Measurements from ENCODE around the gene COL15A1.
A peak's percentile ranks its signal among the peaks of the same experiment; 100 is the strongest.

COL15A1 gene

DNA sequence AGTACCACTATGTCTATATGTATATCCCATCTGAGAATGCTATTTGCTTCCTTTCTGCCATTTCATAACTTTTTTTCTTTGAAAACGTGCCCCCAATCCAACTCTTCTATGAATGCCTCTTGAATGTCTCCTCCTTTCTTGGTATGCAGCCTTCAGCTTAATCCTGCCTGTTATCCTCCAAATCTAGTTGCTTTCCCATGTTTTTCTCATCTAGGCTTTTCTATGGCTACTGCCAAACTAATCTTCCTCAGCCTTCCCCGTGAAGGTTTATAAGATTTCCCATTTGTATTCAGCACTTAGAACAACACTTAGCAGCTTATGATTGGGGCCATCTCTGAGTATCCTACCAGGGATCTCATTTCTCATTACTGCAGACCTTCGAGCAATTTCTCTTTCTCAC lies 163.7 kb downstream of the COL15A1 start:
- H2AK5ac ChIP-seq (ENCODE audit: low read length) = no peak overlapping the region
- no peaks in the 10 kb centered on the region for H3K27me3 ChIP-seq (ENCODE audit: insufficient read depth, low read length, poor library complexity)
- H3K36me3 ChIP-seq (ENCODE audit: control insufficient read depth, insufficient read depth, low read length) = no peaks in the 10 kb centered on the region
- H3K23ac ChIP-seq (ENCODE audit: low read length) = no peak overlapping the region
- H3K18ac ChIP-seq (ENCODE audit: low read length) = no peak overlapping the region
- no peak overlapping the region for H4K5ac ChIP-seq (ENCODE audit: low read length)
- H3K4me1 ChIP-seq (ENCODE audit: control insufficient read depth, low read depth, low read length) = peaks cover 10% of the 10 kb centered on the region
- H4K8ac ChIP-seq (ENCODE audit: low read depth, low read length) = no peak overlapping the region
- H3K4me3 ChIP-seq (ENCODE audit: low read length) = no peak overlapping the region
- peaks cover 20% of the 10 kb centered on the region for H3K79me1 ChIP-seq (ENCODE audit: low read length)
- H3K56ac ChIP-seq (ENCODE audit: low read length) = no peak overlapping the region
- no peak overlapping the region for H3K9ac ChIP-seq (ENCODE audit: low read length)
- no CpG with 5 or more reads among the region's 3 CpGs for WGBS (ENCODE audit: extremely low coverage, insufficient coverage, low lambda C conversion rate)
- H2BK120ac ChIP-seq (ENCODE audit: low read depth, low read length) = no peak overlapping the region
- no peak overlapping the region for H2BK15ac ChIP-seq (replicated peaks; ENCODE audit: low read depth)
- no peak overlapping the region for H3K4me2 ChIP-seq (ENCODE audit: low read length)
- no peak for DNase-seq
- no peak overlapping the region for H3K27ac ChIP-seq (ENCODE audit: low read depth, low read length)
- no peak overlapping the region for H3K4ac ChIP-seq (ENCODE audit: low read depth, low read length)
- H3K79me2 ChIP-seq (ENCODE audit: control insufficient read depth, insufficient read depth, low read length) = peaks cover 44% of the 10 kb centered on the region
- no peak overlapping the region for H2BK5ac ChIP-seq (ENCODE audit: low read length)

DNA sequence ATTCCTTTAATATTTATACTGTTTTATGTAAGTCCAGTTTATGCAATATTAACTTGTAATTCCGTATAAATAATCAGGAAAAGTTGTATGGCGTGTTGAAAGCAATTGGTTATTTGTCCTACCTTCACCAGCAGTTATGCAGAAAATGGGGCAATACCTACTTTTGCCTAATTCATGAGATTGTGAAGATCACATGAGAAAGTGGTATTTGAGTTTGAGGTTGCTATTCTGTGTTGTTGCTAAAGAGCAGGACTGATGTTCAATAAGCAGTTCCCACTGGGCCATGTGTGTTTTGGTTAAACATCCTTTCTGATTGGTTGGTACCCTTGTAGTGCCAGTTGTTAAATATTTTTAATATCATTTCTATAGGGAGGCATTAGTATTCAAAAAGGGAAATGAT lies 164.4 kb downstream of the COL15A1 start:
- Histone ChIP-seq H3K4me1 (ENCODE audit: control insufficient read depth, low read depth, low read length) (peaks cover 10% of the 10 kb centered on the region), H2BK120ac (ENCODE audit: low read depth, low read length) (no peak overlapping the region), H4K5ac (ENCODE audit: low read length) (no peak overlapping the region), H2BK5ac (ENCODE audit: low read length) (no peak overlapping the region), H3K79me1 (ENCODE audit: low read length) (peaks cover 20% of the 10 kb centered on the region), H3K23ac (ENCODE audit: low read length) (no peak overlapping the region), H3K27me3 (ENCODE audit: insufficient read depth, low read length, poor library complexity) (no peaks in the 10 kb centered on the region), H3K56ac (ENCODE audit: low read length) (no peak overlapping the region), H2AK5ac (ENCODE audit: low read length) (no peak overlapping the region), H2BK15ac (replicated peaks; ENCODE audit: low read depth) (no peak overlapping the region), H3K27ac (ENCODE audit: low read depth, low read length) (no peak overlapping the region), H3K4me2 (ENCODE audit: low read length) (no peak overlapping the region), H3K79me2 (ENCODE audit: control insufficient read depth, insufficient read depth, low read length) (peaks cover 47% of the 10 kb centered on the region), H3K4ac (ENCODE audit: low read depth, low read length) (no peak overlapping the region), H3K9ac (ENCODE audit: low read length) (no peak overlapping the region), H4K8ac (ENCODE audit: low read depth, low read length) (no peak overlapping the region), H3K4me3 (ENCODE audit: low read length) (no peak overlapping the region), H3K18ac (ENCODE audit: low read length) (no peak overlapping the region), H3K36me3 (ENCODE audit: control insufficient read depth, insufficient read depth, low read length) (no peaks in the 10 kb centered on the region)
- no peak for DNase-seq
- no CpG with 5 or more reads among the region's 2 CpGs for WGBS (ENCODE audit: extremely low coverage, insufficient coverage, low lambda C conversion rate)

DNA sequence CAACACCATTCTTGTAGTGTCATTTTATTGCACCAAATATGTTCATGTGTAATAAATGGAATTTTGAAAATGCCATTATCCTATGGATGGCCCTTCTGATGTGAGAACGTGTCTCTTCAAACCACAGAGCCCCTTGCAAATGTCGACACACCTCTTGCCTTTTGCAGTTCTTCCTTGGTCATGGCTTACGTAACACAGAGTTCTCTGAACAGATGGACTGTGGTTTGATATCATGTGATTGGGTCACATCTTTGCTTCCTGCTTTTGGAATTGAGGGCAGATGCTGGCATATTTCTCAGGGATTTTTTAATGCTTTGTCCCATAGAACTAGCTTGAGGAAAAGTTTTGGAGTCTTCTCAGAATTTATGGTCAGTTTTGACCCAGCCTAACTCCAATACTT lies 165.8 kb downstream of the COL15A1 start:
- H3K4me2 ChIP-seq (ENCODE audit: low read length) = no peak overlapping the region
- no peak overlapping the region for H3K4ac ChIP-seq (ENCODE audit: low read depth, low read length)
- no peak overlapping the region for H2BK15ac ChIP-seq (replicated peaks; ENCODE audit: low read depth)
- H3K56ac ChIP-seq (ENCODE audit: low read length) = no peak overlapping the region
- H3K27me3 ChIP-seq (ENCODE audit: insufficient read depth, low read length, poor library complexity) = no peaks in the 10 kb centered on the region
- no peak for DNase-seq
- no peak overlapping the region for H2BK120ac ChIP-seq (ENCODE audit: low read depth, low read length)
- H3K23ac ChIP-seq (ENCODE audit: low read length) = no peak overlapping the region
- H2AK5ac ChIP-seq (ENCODE audit: low read length) = no peak overlapping the region
- H2BK5ac ChIP-seq (ENCODE audit: low read length) = no peak overlapping the region
- no peak overlapping the region for H4K8ac ChIP-seq (ENCODE audit: low read depth, low read length)
- H3K18ac ChIP-seq (ENCODE audit: low read length) = no peak overlapping the region
- WGBS (ENCODE audit: extremely low coverage, insufficient coverage, low lambda C conversion rate) = no CpG with 5 or more reads among the region's 3 CpGs
- H3K79me2 ChIP-seq (ENCODE audit: control insufficient read depth, insufficient read depth, low read length) = peaks cover 54% of the 10 kb centered on the region
- H3K4me3 ChIP-seq (ENCODE audit: low read length) = no peak overlapping the region
- no peak overlapping the region for H3K9ac ChIP-seq (ENCODE audit: low read length)
- no peak overlapping the region for H4K5ac ChIP-seq (ENCODE audit: low read length)
- no peak overlapping the region for H3K27ac ChIP-seq (ENCODE audit: low read depth, low read length)
- H3K4me1 ChIP-seq (ENCODE audit: control insufficient read depth, low read depth, low read length) = peaks cover 5% of the 10 kb centered on the region
- no peaks in the 10 kb centered on the region for H3K36me3 ChIP-seq (ENCODE audit: control insufficient read depth, insufficient read depth, low read length)
- H3K79me1 ChIP-seq (ENCODE audit: low read length) = peaks cover 26% of the 10 kb centered on the region

DNA sequence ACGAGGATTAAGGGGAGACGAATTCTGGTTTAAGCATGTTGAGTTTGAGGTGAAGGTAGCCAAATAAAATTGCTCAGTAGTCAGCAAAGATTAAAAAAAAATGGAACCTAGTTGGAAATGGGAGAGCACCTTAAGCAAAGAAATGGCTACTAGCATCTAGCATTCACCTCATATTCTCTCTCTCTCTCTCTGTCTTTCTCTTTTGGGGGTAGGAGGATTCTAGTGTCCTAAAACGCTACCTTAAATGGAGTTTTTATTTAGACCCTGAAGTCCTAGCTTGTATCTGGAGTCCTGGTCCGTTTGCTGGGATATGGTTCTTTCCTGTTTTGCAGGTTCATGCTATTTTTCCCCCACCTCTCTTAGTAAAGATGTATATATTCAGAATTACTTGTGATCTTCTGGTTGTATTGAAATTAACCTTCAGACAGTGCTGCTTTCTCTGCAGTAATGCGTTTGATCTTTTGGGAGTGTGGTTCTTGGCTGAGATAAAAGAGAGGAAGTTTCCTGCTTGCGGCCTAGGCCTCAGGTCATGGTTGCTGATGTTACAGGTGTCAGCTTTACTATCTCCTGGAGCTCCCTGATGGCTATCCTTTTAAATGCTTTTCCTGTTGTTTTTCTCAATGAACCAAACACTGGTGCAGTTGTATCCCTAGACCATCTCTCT lies 169.2 kb downstream of the COL15A1 start:
- Histone ChIP-seq H2BK15ac (replicated peaks; ENCODE audit: low read depth) (no peak overlapping the region), H4K5ac (ENCODE audit: low read length) (no peak overlapping the region), H3K27me3 (ENCODE audit: insufficient read depth, low read length, poor library complexity) (no peaks in the 10 kb centered on the region), H3K4ac (ENCODE audit: low read depth, low read length) (no peak overlapping the region), H4K8ac (ENCODE audit: low read depth, low read length) (no peak overlapping the region), H3K79me2 (ENCODE audit: control insufficient read depth, insufficient read depth, low read length) (peaks cover 45% of the 10 kb centered on the region), H3K27ac (ENCODE audit: low read depth, low read length) (no peak overlapping the region), H3K4me1 (ENCODE audit: control insufficient read depth, low read depth, low read length) (no peaks in the 10 kb centered on the region), H2BK5ac (ENCODE audit: low read length) (no peak overlapping the region), H3K18ac (ENCODE audit: low read length) (no peak overlapping the region), H3K56ac (ENCODE audit: low read length) (no peak overlapping the region), H3K36me3 (ENCODE audit: control insufficient read depth, insufficient read depth, low read length) (no peaks in the 10 kb centered on the region), H3K23ac (ENCODE audit: low read length) (no peak overlapping the region), H3K79me1 (ENCODE audit: low read length) (peaks cover 19% of the 10 kb centered on the region), H3K9ac (ENCODE audit: low read length) (no peak overlapping the region), H2AK5ac (ENCODE audit: low read length) (no peak overlapping the region), H2BK120ac (ENCODE audit: low read depth, low read length) (no peak overlapping the region), H3K4me2 (ENCODE audit: low read length) (no peak overlapping the region), H3K4me3 (ENCODE audit: low read length) (no peak overlapping the region)
- peak; percentile 43 for DNase-seq
- no CpG with 5 or more reads among the region's 6 CpGs for WGBS (ENCODE audit: extremely low coverage, insufficient coverage, low lambda C conversion rate)

DNA sequence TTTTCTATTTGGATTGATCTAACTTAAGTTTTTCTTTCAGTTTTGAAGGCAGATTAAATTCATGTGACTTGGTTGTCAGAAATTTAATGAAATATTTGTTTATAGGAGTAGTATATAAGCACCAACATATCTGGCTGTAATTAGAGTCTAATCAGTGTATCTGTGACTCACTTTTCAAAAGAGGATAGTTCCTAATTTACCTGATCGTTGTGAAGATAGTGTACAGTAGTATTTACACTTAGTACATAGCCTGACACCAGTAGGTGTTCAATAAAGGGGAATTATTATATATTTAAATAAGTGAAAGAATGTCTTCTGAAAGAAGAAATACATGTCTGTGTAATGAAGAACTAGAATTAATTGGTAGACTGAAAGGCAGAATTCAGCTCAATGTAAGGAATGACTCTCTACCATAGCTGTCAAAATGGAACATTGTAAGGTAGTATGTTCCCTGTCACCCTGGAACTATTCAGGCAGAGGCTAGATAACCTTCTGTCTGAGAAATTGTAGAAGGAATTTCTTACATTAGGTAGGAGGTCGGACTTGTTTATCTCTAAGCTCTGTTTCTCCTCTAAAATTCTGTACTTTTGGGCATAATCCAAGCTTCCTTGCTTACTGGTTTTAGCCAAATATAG lies 169.8 kb downstream of the COL15A1 start:
- Histone ChIP-seq H2AK5ac (ENCODE audit: low read length) (no peak overlapping the region), H3K4me1 (ENCODE audit: control insufficient read depth, low read depth, low read length) (no peaks in the 10 kb centered on the region), H2BK15ac (replicated peaks; ENCODE audit: low read depth) (no peak overlapping the region), H3K9ac (ENCODE audit: low read length) (no peak overlapping the region), H3K4ac (ENCODE audit: low read depth, low read length) (no peak overlapping the region), H3K79me1 (ENCODE audit: low read length) (peaks cover 17% of the 10 kb centered on the region), H2BK5ac (ENCODE audit: low read length) (no peak overlapping the region), H3K18ac (ENCODE audit: low read length) (no peak overlapping the region), H3K79me2 (ENCODE audit: control insufficient read depth, insufficient read depth, low read length) (peaks cover 40% of the 10 kb centered on the region), H4K5ac (ENCODE audit: low read length) (no peak overlapping the region), H4K8ac (ENCODE audit: low read depth, low read length) (no peak overlapping the region), H3K27ac (ENCODE audit: low read depth, low read length) (no peak overlapping the region), H3K56ac (ENCODE audit: low read length) (no peak overlapping the region), H2BK120ac (ENCODE audit: low read depth, low read length) (no peak overlapping the region), H3K23ac (ENCODE audit: low read length) (no peak overlapping the region), H3K36me3 (ENCODE audit: control insufficient read depth, insufficient read depth, low read length) (no peaks in the 10 kb centered on the region), H3K27me3 (ENCODE audit: insufficient read depth, low read length, poor library complexity) (no peaks in the 10 kb centered on the region), H3K4me2 (ENCODE audit: low read length) (no peak overlapping the region), H3K4me3 (ENCODE audit: low read length) (no peak overlapping the region)
- DNase-seq = no peak
- WGBS (ENCODE audit: extremely low coverage, insufficient coverage, low lambda C conversion rate) = no CpG with 5 or more reads among the region's 2 CpGs

DNA sequence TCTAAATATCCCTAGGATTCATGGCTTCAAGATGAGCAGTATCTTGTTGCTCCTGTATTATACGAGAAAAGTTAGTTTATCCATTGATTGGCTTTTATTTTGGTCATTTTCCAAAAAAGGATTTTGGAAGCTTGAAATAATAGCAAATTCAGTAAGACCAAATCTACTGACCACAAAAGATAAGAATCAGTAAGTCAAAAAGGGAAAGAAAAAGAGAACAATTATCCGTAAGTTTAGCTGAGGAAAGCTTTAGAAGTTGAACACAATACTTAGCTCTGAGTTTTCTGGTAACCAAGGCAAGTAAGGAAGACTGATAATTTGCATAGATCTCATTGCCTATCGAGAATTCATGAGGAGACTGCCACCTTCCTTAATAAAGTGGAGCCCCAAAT lies 170.3 kb downstream of the COL15A1 start:
- Histone ChIP-seq H4K8ac (ENCODE audit: low read depth, low read length) (no peak overlapping the region), H3K23ac (ENCODE audit: low read length) (no peak overlapping the region), H3K36me3 (ENCODE audit: control insufficient read depth, insufficient read depth, low read length) (no peaks in the 10 kb centered on the region), H2BK120ac (ENCODE audit: low read depth, low read length) (no peak overlapping the region), H3K27me3 (ENCODE audit: insufficient read depth, low read length, poor library complexity) (no peaks in the 10 kb centered on the region), H2BK15ac (replicated peaks; ENCODE audit: low read depth) (no peak overlapping the region), H4K5ac (ENCODE audit: low read length) (no peak overlapping the region), H2AK5ac (ENCODE audit: low read length) (no peak overlapping the region), H3K4ac (ENCODE audit: low read depth, low read length) (no peak overlapping the region), H3K4me3 (ENCODE audit: low read length) (no peak overlapping the region), H3K4me1 (ENCODE audit: control insufficient read depth, low read depth, low read length) (no peaks in the 10 kb centered on the region), H2BK5ac (ENCODE audit: low read length) (no peak overlapping the region), H3K56ac (ENCODE audit: low read length) (no peak overlapping the region), H3K79me1 (ENCODE audit: low read length) (peaks cover 20% of the 10 kb centered on the region), H3K9ac (ENCODE audit: low read length) (no peak overlapping the region), H3K18ac (ENCODE audit: low read length) (no peak overlapping the region), H3K4me2 (ENCODE audit: low read length) (no peak overlapping the region), H3K79me2 (ENCODE audit: control insufficient read depth, insufficient read depth, low read length) (peaks cover 41% of the 10 kb centered on the region), H3K27ac (ENCODE audit: low read depth, low read length) (no peak overlapping the region)
- WGBS (ENCODE audit: extremely low coverage, insufficient coverage, low lambda C conversion rate) = no CpG with 5 or more reads among the region's 3 CpGs
- DNase-seq = no peak

Measured in mesendoderm (in vitro differentiated cells).